Hepatic stellate cell (primary cell): Measurements from ENCODE around the gene SUV39H2.
"Not testable (repeated sequence)": the region's sequence is repeated elsewhere in the genome, so short reads cannot be mapped to it uniquely, and the experiment has no call there.

Source experiments
- DNase-seq: peaks from one replicate; pipeline ENCODE4 v3.0.0; 2011; ENCODE audit warnings: low spot score

SUV39H2 gene

DNA sequence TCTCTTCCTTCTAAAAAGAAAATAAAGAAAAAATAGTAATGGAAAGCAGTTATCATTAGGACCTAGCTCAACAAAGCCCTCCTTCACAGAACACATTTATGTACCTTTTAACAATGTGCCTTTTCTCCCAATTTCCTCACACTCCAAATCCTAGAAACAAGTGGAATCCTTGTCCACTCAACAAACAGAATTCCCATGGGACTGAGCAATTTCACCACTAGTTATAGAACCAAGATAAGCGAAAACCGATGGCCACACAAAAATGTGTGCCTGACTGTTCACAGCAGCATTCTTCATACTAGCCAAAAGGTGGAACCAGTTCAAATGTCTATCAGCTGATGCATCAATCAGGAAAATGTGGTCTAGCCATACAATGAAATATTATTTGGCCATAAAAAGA is 57.9 kb downstream of the SUV39H2 start:
- DNase-seq = no peak

DNA sequence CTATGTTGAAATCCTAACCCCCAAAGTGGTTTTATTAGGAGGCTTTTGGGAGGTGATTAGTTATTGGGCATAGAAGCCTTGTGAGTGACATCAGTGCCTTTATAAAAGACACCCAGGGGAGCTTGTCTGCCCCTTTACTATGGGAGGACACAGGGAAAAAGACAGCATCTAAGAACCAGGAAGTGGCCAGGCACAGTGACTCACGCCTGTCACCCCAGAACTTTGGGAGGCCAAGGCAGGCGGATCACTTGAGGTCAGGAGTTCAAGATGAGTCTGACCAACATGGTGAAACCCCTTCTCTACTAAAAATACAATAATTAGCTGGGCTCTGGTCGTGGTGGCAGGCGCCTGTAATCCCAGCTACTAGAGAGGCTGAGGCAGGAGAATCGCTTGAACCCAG is 60.3 kb downstream of the SUV39H2 start:
- DNase-seq = not testable (repeated sequence)

DNA sequence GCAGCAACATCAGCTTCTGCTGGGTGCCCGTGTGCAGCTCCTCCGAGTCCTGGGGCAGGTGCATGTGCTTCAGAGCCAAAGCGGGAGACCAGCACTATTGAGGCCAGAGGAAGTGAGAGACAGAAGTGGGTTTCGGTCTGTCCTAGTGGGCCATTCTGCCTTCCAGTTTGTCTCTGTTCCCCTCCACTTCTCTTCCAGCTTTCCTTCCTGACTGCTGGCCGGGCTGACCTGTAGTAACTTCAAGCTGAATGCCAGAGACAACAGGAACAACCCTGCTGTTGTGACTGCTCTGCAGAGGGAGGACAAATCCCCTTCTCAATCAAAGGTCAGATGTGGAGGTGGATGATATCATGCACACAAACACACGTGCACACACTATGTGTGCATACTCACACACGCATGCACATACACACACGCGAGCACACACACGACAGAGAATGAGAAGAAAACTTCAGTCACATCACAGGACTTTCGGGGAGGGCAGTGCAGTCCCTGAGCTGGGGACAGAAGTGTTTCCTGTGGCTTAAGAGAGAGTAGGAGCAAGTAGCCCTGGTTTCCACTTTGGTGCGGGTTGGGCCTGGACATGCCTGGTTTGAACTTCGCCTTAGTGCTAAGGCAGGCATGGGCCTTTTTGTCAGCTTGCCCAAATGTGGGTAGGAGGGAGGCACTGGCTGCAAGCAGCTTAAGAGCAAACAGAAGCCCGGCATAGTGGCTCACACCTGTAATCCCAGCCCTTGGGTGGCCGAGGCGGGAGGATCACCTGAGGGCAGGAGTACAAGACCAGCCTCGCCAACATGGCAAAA is 63.7 kb downstream of the SUV39H2 start:
- not testable (repeated sequence) for DNase-seq

DNA sequence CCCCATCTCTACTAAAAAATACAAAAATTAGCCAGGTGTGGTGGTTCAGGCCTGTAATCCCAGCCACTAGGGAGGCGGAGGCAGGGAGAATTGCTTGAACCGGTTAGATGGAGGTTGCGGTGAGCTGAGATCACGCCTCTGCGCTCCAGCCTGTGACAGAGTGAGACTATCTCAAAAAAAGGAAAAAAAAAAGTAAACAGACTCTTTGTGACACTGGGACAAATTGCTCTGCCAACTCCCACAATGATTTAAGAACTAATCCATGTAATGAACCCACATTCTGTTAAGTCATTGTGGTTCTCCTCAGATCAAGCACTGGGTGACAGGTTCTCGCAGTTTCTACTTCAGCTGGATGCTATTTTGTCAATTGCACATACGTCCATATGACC is 64.3 kb downstream of the SUV39H2 start:
- DNase-seq = not testable (repeated sequence)

DNA sequence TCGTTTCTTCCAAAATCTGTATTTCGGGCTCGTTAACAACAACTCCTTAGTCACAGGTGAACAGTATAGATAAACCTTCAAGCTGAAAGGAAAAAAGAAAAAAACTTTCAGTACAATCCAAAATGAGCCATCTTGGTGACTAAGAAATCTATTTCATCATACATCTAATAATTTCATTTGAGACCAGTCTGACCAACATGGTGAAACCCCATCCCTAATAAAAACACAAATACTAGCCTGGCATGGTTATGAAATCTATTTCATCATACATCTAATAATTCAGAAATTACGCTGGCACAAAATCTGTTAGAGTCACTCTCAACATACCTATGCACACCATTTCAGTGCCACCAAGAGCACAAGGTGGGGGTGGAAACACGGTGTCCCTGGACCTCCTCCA is 66.4 kb downstream of the SUV39H2 start:
- DNase-seq = no peak

DNA sequence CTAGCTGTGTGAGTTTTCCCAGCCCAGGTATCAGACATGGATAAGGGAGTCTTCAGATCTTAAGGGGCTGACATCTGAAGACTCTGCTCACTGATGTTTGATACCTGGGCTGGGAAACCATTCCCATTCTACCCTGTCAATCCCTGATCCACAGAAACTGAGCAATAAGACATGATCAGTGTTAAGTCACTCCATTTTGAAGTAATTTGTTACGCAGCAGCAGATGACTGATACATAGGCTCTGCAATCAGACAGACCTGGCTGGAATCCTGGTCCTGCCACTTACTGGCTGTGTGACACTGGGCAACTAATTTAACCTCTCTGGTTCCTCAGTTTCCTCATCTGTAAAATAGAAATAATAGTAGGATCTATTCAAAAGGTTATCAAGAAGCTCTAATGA is 68.6 kb downstream of the SUV39H2 start:
- DNase-seq = no peak

DNA sequence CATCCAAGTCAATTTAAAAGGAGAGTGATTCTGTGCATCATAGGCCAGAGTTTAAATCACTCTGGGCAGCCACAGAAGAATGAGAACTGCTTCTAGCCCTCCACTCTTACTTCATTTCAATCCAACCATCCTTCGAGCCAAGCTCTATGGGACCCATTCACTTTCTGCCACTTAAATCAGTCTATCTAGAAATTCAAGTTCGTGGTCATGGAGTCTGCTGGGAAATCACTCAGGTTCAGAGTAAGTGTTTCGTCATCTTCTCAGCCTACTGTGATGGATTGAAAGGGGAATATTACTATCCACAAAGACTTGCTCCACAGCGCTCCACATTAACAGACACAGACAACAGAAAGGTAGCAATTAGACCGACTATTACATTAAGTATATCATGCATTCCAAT is 70.6 kb downstream of the SUV39H2 start:
- DNase-seq = no peak

DNA sequence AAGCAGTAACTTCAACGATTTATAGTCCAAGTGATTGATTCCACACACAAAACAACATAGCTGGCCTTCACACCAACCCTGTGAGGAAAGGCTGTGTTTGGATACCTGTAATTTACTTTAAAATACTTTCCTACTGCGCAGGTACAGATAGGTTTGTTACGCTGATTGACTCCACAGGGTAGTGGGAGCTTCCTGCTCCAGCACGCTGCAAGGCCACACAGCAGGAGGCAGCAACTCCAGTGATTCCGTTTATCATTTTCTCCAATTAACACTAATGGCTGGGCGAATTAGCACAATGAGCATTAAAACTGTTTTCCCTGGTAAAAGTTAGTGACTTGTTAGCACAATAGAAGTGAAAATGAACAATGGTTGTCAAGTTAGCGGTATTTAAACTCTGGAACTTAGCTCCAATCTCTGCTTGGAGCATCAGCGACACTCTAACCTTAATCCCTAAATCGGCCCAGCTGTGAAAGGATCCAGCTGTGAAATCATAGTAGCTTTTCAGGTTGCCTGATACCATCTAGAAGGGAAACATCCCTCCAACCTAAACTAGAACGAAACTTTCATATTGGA is 74.3 kb downstream of the SUV39H2 start:
- no peak for DNase-seq

DNA sequence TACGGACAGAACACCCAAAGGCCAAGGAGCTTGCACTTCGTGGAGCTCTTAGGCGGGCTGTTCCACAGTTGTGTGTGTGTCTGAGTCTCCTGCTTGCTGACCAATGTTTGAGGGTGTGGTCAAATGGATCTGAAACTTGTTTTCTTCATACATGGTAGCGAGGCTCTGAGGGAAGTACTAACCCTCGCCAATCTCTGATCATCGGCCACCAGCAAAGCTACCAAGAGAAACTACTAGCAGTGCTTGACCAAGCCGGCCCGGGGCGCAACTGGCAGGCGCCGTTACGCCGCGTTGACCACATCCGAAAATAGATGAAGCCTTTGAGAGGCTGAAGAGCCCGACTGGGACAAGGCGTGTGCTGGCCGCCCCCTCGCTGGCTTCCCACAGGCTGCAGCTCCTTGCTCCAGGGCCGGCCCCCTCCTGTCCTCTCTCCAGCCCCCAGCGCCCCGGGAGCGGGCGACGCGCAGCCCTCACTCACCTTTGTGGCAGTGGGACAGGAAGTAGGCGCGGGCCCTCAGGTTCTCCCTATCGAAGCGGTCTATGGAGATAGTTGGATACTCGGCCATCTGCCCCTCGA is 74.8 kb downstream of the SUV39H2 start:
- DNase-seq = peak; percentile 57
